ENCODE data around the gene KDM6B. TPM values are rescaled to one million over a fixed set of nuclear protein-coding genes. Genes with fewer than 3 reads are reported as not detected.
A peak's percentile ranks its signal among the peaks of the same experiment; 100 is the strongest.
"Not testable (repeated sequence)": the region's sequence is repeated elsewhere in the genome, so short reads cannot be mapped to it uniquely, and the experiment has no call there.

KDM6B gene
- total RNA-seq, 2 donors from 2014 or later, result 53.3 to 60.3 TPM

- Histone ChIP-seq H3K36me3 (ENCODE audit: control insufficient read depth, insufficient read depth, low read length) (no peaks in the 10 kb centered on the region), H3K27me3 (ENCODE audit: control insufficient read depth, insufficient read depth, low read length, poor library complexity, severe bottlenecking) (no peaks in the 10 kb centered on the region)
- WGBS, 2 experiments (ENCODE audit: insufficient coverage in 1 of 2, insufficient read length in 1 of 2), result 73 to 87% methylated on average over 5 to 11 of the region's 11 CpGs
These were observed 24.8 kb upstream of the KDM6B start for GRCh38 chr17:7809086-7809790.

GRCh38 chr17:7809791-7810343, 24.1 kb upstream of the KDM6B start:
- H3K36me3 Mint-ChIP-seq (ENCODE audit: low read depth); H3K4me1 Mint-ChIP-seq; H3K27me3 ChIP-seq (ENCODE audit: control insufficient read depth, insufficient read depth, low read length, poor library complexity, severe bottlenecking); H3K27ac ChIP-seq (ENCODE audit: low read depth, low read length); H3K9me3 ChIP-seq (ENCODE audit: control insufficient read depth, low read length); H3K4me1 ChIP-seq (ENCODE audit: control insufficient read depth, insufficient read depth, low read length); H3K4me3 ChIP-seq (ENCODE audit: low read length); H3K4me3 Mint-ChIP-seq; H3K36me3 ChIP-seq (ENCODE audit: control insufficient read depth, insufficient read depth, low read length); H3K27ac Mint-ChIP-seq; H3K9ac ChIP-seq (ENCODE audit: extremely low read depth, low read length, poor library complexity, severe bottlenecking); DNase-seq; H3K9me3 Mint-ChIP-seq: not testable (repeated sequence)
- peaks cover 16% of the 10 kb centered on the region for H3K27me3 Mint-ChIP-seq (ENCODE audit: insufficient read depth)
- WGBS, 2 experiments (ENCODE audit: insufficient coverage in 1 of 2, insufficient read length in 1 of 2), result 91 to 97% methylated on average over 9 of the region's 9 CpGs

More at GRCh38 chr17:7809086-7809790, 24.8 kb upstream of the KDM6B start:
- Histone ChIP-seq H3K4me3 (ENCODE audit: low read length) (no peak overlapping the region), H3K27ac (ENCODE audit: low read depth, low read length) (no peak overlapping the region), H3K9me3 (ENCODE audit: control insufficient read depth, low read length) (no peaks in the 10 kb centered on the region), H3K4me1 (ENCODE audit: control insufficient read depth, insufficient read depth, low read length) (no peaks in the 10 kb centered on the region), H3K9ac (ENCODE audit: extremely low read depth, low read length, poor library complexity, severe bottlenecking) (no peak overlapping the region)
- H3K27me3 Mint-ChIP-seq (ENCODE audit: insufficient read depth), result peaks cover 18% of the 10 kb centered on the region
- peaks cover 4% of the 10 kb centered on the region for H3K4me1 Mint-ChIP-seq
- H3K27ac Mint-ChIP-seq, result no peak overlapping the region
- TF ChIP-seq CTCF (conservative IDR thresholded peaks at IDR 0.05), result no peak
- H3K36me3 Mint-ChIP-seq (ENCODE audit: low read depth), result no peaks in the 10 kb centered on the region
- DNase-seq, result peak; percentile 38
- H3K9me3 Mint-ChIP-seq, result no peaks in the 10 kb centered on the region
- no peak overlapping the region for H3K4me3 Mint-ChIP-seq

GRCh38 chr17:7811251-7811650, 22.8 kb upstream of the KDM6B start:
- H3K4me3 Mint-ChIP-seq, result no peak overlapping the region
- no peak overlapping the region for H3K4me3 ChIP-seq (ENCODE audit: low read length)
- H3K27me3 ChIP-seq (ENCODE audit: control insufficient read depth, insufficient read depth, low read length, poor library complexity, severe bottlenecking), result no peaks in the 10 kb centered on the region
- no peak overlapping the region for H3K9ac ChIP-seq (ENCODE audit: extremely low read depth, low read length, poor library complexity, severe bottlenecking)
- H3K36me3 Mint-ChIP-seq (ENCODE audit: low read depth), result no peaks in the 10 kb centered on the region
- H3K4me1 ChIP-seq (ENCODE audit: control insufficient read depth, insufficient read depth, low read length), result peaks cover under 1% of the 10 kb centered on the region
- no peaks in the 10 kb centered on the region for H3K36me3 ChIP-seq (ENCODE audit: control insufficient read depth, insufficient read depth, low read length)
- H3K9me3 ChIP-seq (ENCODE audit: control insufficient read depth, low read length), result no peaks in the 10 kb centered on the region
- no peaks in the 10 kb centered on the region for H3K9me3 Mint-ChIP-seq
- H3K27me3 Mint-ChIP-seq (ENCODE audit: insufficient read depth), result peaks cover 14% of the 10 kb centered on the region
- peaks cover 5% of the 10 kb centered on the region for H3K4me1 Mint-ChIP-seq
- no peak for DNase-seq
- no peak overlapping the region for H3K27ac Mint-ChIP-seq
- no peak overlapping the region for H3K27ac ChIP-seq (ENCODE audit: low read depth, low read length)
- WGBS, 2 experiments (ENCODE audit: insufficient coverage in 1 of 2, insufficient read length in 1 of 2), result 90 to 94% methylated on average over 2 to 3 of the region's 3 CpGs
- no peak for TF ChIP-seq CTCF (conservative IDR thresholded peaks at IDR 0.05)

Measured in endodermal cell (in vitro differentiated cells).